DND-41 (cell line): ENCODE results near the gene ANO6.
"Not testable (repeated sequence)": the region's sequence is repeated elsewhere in the genome, so short reads cannot be mapped to it uniquely, and the experiment has no call there.

ENCODE experiments used
- ATAC-seq: fragments of 200-7000 bp; cut with Tn5 transposase; 3 replicates; pipeline ENCODE4 v1.9.1; 2021; ENCODE audit warnings: low read depth; ENCODE audit not compliant: insufficient read depth
- DNase-seq: peaks from one replicate; pipeline ENCODE4 v3.0.0-alpha.2; 2020
- H2AFZ ChIP-seq: 2 replicates; pipeline ENCODE4 v1.6.0; 2012; ENCODE audit warnings: low read depth, low read length
- H3K27ac ChIP-seq: 2 replicates; pipeline ENCODE4 v1.5.1; 2012; ENCODE audit warnings: low read length, inconsistent platforms
- H3K27me3 ChIP-seq: fragments of 200-600 bp; sonication (generic); 2 replicates; pipeline ENCODE4 v1.6.0; 2012; ENCODE audit warnings: low read length, mild to moderate bottlenecking, inconsistent platforms; ENCODE audit not compliant: insufficient read depth, poor library complexity
- H3K36me3 ChIP-seq: 2 replicates; pipeline ENCODE4 v1.5.1; 2012; ENCODE audit warnings: low read length, inconsistent platforms; ENCODE audit not compliant: insufficient read depth
- H3K4me1 ChIP-seq: 2 replicates; pipeline ENCODE4 v1.5.1; 2012; ENCODE audit warnings: mild to moderate bottlenecking, low read length; ENCODE audit not compliant: insufficient read depth
- H3K4me2 ChIP-seq: 2 replicates; pipeline ENCODE4 v1.6.0; 2012; ENCODE audit warnings: mild to moderate bottlenecking, moderate library complexity, low read length, inconsistent platforms; ENCODE audit not compliant: insufficient read depth
- H3K4me3 ChIP-seq, 2 experiments: fragments of 200-600 bp in 1 of 2; shearing (Covaris generic) in 1 of 2; 2 replicates each; pipeline ENCODE4 v1.5.1; 2012 to 2016; ENCODE audit warnings: inconsistent platforms in 2 of 2, low read length in 2 of 2, mild to moderate bottlenecking in 2 of 2, low read depth in 1 of 2, moderate library complexity in 1 of 2
- H3K79me2 ChIP-seq: 2 replicates; pipeline ENCODE4 v1.6.0; 2012; ENCODE audit warnings: low read length, inconsistent platforms; ENCODE audit not compliant: insufficient read depth
- H3K9ac ChIP-seq: 2 replicates; pipeline ENCODE4 v1.6.0; 2012; ENCODE audit warnings: low read depth, mild to moderate bottlenecking, inconsistent platforms, low read length, moderate library complexity
- H3K9me3 ChIP-seq: 2 replicates; pipeline ENCODE4 v1.5.1; 2012; ENCODE audit warnings: low read length, moderate library complexity, mild to moderate bottlenecking, inconsistent platforms; ENCODE audit not compliant: insufficient read depth, severe bottlenecking
- H4K20me1 ChIP-seq: 2 replicates; pipeline ENCODE4 v1.6.0; 2012; ENCODE audit warnings: low read length; ENCODE audit not compliant: insufficient read depth
- CTCF ChIP-seq: IDR thresholded peaks from 2 replicates; pipeline ENCODE4 v1.5.1; 2012; ENCODE audit warnings: borderline replicate concordance, low read length, moderate library complexity, mild to moderate bottlenecking; ENCODE audit not compliant: poor library complexity, severe bottlenecking; ENCODE audit errors: extremely low read depth
- EZH2 ChIP-seq: IDR thresholded peaks from 3 replicates; pipeline ENCODE4 v1.6.1; 2012; ENCODE audit warnings: borderline replicate concordance, low read depth, mild to moderate bottlenecking, moderate library complexity, low read length, inconsistent platforms; ENCODE audit not compliant: severe bottlenecking

ANO6 gene

GRCh38 chr12:45173293-45173692 is 42.6 kb upstream of the ANO6 start:
- DNase-seq, H3K4me1 ChIP-seq: not testable (repeated sequence)
- peak; percentile 33 for TF ChIP-seq CTCF

DNA sequence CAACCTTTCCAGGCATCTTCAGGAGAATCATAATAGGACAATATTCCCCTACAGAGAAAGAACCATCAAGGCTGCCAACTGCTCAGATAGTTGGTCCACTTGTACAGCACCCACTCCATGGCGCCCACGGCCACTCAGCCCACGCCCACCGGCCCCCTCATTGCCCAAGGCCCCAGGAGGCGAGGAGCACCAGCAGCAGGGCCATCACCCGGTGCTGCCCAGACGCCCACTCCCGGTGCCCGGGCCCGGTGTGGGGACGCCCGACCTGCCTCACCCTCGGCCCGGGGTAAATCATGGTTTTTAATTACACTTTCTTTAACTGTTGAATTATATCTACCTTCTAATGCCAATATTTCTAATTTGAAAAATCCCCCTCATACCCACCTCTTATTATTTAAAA is 41.3 kb upstream of the ANO6 start:
- no peaks in the 10 kb centered on the region for H3K27me3 ChIP-seq
- DNase-seq (no peak), ATAC-seq (no peak)
- H3K9me3 ChIP-seq = peaks cover 32% of the 10 kb centered on the region
- H2AFZ ChIP-seq = no peak overlapping the region
- H3K4me3 ChIP-seq = no peak overlapping the region
- no peak overlapping the region for H3K9ac ChIP-seq
- H3K36me3 ChIP-seq = peaks cover 11% of the 10 kb centered on the region
- H3K4me2 ChIP-seq = no peak overlapping the region
- H4K20me1 ChIP-seq = no peaks in the 10 kb centered on the region
- TF ChIP-seq EZH2 (no peak), CTCF (no peak)
- no peaks in the 10 kb centered on the region for H3K4me1 ChIP-seq
- H3K27ac ChIP-seq = no peak overlapping the region
- H3K79me2 ChIP-seq = no peaks in the 10 kb centered on the region

More at GRCh38 chr12:45173293-45173692, 42.6 kb upstream of the ANO6 start:
- not testable (repeated sequence) for H2AFZ ChIP-seq, H4K20me1 ChIP-seq, H3K4me2 ChIP-seq, H3K27me3 ChIP-seq, H3K27ac ChIP-seq, H3K79me2 ChIP-seq, H3K4me3 ChIP-seq, H3K9ac ChIP-seq
- ATAC-seq = peak; percentile 52; the same call in 1 of the 3 replicates
- peaks cover 21% of the 10 kb centered on the region for H3K9me3 ChIP-seq
- peaks cover 11% of the 10 kb centered on the region for H3K36me3 ChIP-seq

DNA sequence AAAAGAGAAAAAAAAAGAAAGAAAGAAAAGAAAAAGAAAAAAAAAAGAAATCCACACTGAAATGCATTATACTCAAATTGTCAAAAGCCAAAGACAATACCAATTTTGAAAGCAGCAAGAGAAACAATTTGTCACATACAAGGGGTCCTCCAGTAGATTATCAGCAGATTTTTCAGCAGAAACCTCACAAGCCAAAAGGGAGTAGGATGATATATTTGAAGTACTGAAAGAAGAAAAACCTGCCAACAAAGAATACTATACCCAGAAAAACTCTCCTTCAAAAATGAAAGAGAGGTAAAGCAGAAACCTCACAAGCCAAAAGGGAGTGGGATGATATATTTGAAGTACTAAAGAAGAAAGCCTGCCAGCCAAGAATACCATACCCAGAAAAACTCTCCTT is 37.1 kb upstream of the ANO6 start:
- H3K4me2 ChIP-seq = no peak overlapping the region

More for the DNA sequence above, 37.1 kb upstream of the ANO6 start:
- DNase-seq = no peak
- TF ChIP-seq CTCF = no peak
- no peak for TF ChIP-seq EZH2
- Histone ChIP-seq H3K4me1 (no peaks in the 10 kb centered on the region), H3K27me3 (no peaks in the 10 kb centered on the region), H4K20me1 (no peaks in the 10 kb centered on the region), H3K4me3 (no peak overlapping the region), H3K9me3 (peaks cover 32% of the 10 kb centered on the region), H3K79me2 (no peaks in the 10 kb centered on the region), H3K27ac (no peak overlapping the region), H3K9ac (no peak overlapping the region), H3K36me3 (peaks cover 11% of the 10 kb centered on the region), H2AFZ (no peak overlapping the region)
- no peak for ATAC-seq
